Kidney capillary endothelial cell (primary cell): ENCODE measurements around the gene PPP1R13L.
"Not testable (repeated sequence)": the region's sequence is repeated elsewhere in the genome, so short reads cannot be mapped to it uniquely, and the experiment has no call there.

Experiments used
- DNase-seq: peaks from one replicate; pipeline ENCODE4 v3.0.0-alpha.2; 2018; ENCODE audit warnings: low spot score

The PPP1R13L gene

DNA sequence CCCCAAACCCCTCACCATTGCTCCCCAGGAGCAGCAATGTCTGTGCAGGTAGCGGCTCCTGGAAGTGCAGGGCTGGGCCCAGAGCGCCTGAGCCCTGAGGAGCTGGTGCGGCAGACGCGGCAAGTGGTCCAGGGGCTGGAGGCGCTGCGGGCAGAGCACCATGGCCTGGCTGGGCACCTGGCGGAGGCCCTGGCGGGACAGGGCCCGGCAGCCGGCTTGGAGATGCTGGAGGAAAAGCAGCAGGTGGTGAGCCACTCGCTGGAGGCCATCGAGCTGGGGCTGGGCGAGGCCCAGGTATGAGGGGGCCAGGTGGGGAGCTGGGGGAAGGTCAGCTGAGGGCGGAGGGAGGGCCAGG lies 59.4 kb downstream of the PPP1R13L start:
- no peak for DNase-seq

DNA sequence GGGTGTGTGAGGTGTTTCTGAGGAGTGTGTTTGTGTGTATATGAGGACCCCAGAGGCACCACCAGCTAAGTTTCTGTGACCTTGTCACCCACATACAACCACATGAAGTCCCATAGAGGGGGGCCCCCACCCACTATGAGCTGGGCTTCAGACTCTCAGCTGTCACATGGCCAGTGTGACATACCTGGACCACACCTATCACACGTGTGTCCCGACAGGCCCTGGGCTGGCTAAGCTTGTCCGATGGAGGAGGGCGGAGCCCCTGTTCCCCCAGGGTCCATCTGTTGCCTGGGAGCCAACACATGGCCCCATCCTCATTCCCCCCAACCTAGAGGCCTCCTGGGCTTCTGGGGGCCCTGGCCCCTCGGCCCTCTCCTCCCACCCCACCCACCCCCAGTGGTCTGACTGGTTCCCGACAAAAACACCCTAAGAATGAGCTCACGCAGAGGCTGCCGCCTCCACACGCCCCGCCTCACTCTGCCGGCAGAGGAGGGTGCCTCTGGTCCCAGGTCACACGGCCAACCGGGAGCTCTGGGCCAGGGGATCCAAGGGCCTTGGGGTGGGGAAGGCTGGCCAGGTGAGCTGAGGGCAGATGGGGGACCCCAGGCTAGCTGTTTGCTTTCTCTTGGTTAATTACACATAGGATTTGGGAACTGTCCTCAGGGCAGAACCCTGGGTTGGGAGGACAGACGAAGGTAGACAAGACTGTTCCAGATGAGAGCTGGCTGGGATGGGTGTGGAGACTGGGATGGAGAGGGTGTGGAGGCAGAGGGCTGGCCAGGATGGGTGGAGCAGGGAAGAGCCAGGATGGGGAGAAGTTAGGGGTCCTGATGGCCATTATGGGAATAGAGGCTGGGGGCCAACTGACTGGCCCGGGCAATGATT lies 60.0 kb downstream of the PPP1R13L start:
- DNase-seq: no peak

- DNase-seq: no peak
These were observed 62.0 kb downstream of the PPP1R13L start for GRCh38 chr19:45342911-45343310.

DNA sequence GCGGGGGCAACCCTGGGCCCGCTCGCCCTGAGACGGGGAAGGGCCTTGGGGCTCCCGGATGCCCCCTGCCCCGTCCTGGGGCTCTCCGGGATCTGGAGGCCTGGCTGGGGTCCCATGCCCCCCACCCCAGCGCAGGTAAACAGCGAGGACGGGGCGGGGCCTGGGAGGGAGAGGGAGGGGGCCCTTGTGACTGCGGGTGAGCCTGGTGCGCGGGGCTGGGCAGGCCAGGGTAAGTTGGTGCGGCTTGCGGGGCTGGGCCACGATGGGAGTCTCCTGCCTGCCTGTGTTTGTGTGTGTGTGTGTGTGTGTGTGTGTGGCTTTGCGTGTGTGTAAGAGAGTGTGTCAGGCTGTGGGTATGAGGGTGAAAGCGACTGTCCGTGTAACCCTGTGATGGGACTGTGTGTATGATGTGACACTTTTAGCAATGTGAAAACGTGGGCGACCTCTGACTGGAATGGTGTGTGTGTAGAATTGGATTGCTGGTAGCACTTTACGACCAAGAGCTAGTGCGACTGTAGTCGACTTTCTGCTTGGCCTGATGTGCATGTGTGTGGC lies 63.9 kb downstream of the PPP1R13L start:
- DNase-seq: no peak

GRCh38 chr19:45340232-45340898 lies 64.5 kb downstream of the PPP1R13L start, which contains the start of gene KLC3:
Gene KLC3, plus strand, starts transcription at chr19:45340750. Its CDS starts 4,792 bp downstream, at chr19:45345542.
- no peak for DNase-seq

DNA sequence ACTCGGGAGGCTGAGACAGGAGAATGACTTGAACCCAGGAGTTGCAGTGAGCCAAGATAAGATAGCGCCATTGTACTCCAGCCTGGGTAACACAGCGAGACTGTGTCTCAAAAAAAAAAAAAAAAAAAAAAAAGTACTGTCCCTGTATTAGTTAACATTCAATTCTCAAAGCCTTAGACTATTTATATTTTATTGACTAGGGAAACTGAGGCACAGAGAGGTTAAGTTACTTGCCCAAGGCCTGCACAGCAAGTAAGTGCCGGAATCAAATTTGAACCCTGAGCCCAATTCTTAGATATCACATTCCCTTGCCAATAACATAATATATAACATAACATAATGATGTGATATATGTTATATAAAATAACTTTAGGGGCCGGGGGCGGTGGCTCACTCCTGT lies 65.2 kb downstream of the PPP1R13L start:
- DNase-seq: no peak

- no peak for DNase-seq
These were observed 68.1 kb downstream of the PPP1R13L start for GRCh38 chr19:45336696-45337251.

GRCh38 chr19:45334881-45335280 lies 70.0 kb downstream of the PPP1R13L start:
- DNase-seq: not testable (repeated sequence)

GRCh38 chr19:45333609-45334303 lies 71.1 kb downstream of the PPP1R13L start:
- DNase-seq: no peak

DNA sequence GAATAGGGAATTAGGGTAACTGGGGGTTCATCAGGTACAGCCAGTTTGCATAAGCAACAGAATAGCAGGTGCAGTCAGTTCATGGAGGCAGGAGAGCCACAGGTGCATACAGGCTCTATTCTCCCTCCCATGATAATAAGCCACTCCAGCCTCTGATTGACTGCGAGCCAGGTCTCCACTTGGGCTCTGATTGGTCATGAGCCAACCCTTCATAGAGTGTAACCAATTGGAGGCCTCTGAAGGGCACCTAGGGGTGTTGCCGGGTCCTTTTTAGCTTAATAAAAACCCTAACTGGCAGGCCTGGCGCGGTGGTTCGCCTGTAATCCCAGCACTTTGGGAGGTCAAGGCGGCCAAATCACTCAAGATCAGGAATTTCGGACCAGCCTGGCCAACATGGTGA lies 73.5 kb downstream of the PPP1R13L start:
- no peak for DNase-seq
